GM12874 (cell line): Measurements from ENCODE around the gene BCL7A.

Source experiments
- TF ChIP-seq, protein P1 (sequence below): IDR thresholded peaks from 2 replicates; pipeline ENCODE4 v1.5.1; 2011; ENCODE audit warnings: low read depth, mild to moderate bottlenecking, control low read depth, low read length, moderate library complexity; ENCODE audit not compliant: insufficient read depth

The BCL7A gene

GRCh38 chr12:122021822-122022392 lies at the start of gene BCL7A:
TSS of gene BCL7A (plus strand) at chr12:122021884. CDS start at chr12:122022092, 208 bp downstream.
- TF ChIP-seq, protein P1, sequence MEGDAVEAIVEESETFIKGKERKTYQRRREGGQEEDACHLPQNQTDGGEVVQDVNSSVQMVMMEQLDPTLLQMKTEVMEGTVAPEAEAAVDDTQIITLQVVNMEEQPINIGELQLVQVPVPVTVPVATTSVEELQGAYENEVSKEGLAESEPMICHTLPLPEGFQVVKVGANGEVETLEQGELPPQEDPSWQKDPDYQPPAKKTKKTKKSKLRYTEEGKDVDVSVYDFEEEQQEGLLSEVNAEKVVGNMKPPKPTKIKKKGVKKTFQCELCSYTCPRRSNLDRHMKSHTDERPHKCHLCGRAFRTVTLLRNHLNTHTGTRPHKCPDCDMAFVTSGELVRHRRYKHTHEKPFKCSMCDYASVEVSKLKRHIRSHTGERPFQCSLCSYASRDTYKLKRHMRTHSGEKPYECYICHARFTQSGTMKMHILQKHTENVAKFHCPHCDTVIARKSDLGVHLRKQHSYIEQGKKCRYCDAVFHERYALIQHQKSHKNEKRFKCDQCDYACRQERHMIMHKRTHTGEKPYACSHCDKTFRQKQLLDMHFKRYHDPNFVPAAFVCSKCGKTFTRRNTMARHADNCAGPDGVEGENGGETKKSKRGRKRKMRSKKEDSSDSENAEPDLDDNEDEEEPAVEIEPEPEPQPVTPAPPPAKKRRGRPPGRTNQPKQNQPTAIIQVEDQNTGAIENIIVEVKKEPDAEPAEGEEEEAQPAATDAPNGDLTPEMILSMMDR: no peak

GRCh38 chr12:121974026-121974985 lies 47.4 kb upstream of the BCL7A start:
- TF ChIP-seq, protein P1: no peak

GRCh38 chr12:121975021-121975420 lies 46.7 kb upstream of the BCL7A start:
- TF ChIP-seq, protein P1: no peak

- TF ChIP-seq, protein P1: no peak
Observed at GRCh38 chr12:121976950-121977349, 44.7 kb upstream of the BCL7A start.

DNA sequence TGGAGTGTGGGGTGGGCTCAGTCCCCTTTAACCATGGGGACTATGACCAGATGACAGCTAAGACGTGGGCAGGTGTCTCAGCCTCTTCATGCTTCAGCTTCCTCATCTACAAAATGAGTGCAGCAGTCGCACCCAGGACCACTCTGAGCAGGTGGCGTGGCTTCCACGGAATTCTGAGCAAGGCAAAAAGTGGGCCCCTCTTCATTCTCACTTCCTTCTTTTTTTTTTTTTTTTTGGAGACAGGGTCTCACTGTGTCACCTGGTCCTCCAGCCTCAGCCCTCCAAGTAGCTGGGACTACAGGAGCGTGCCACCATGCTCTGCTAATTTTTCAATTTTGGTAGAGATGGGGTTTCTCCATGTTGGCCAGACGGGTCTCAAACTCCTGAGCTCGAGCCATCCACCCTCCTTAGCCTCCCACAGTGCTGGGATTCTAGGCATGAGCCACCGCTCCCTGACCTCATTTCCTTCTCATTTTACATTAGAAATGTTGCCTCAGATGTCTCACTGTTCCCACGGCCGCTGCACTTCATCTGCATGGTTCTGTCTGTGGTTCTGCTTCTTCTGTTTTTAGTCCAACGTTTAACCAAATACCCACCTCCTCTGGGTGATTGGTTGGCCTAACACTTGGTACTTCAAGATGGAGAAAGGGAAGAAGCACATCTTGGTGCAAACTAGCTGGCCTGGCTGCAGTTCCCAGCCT lies 41.3 kb upstream of the BCL7A start:
- TF ChIP-seq, protein P1: no peak

GRCh38 chr12:121980892-121981272 lies 40.8 kb upstream of the BCL7A start:
- TF ChIP-seq, protein P1: no peak

DNA sequence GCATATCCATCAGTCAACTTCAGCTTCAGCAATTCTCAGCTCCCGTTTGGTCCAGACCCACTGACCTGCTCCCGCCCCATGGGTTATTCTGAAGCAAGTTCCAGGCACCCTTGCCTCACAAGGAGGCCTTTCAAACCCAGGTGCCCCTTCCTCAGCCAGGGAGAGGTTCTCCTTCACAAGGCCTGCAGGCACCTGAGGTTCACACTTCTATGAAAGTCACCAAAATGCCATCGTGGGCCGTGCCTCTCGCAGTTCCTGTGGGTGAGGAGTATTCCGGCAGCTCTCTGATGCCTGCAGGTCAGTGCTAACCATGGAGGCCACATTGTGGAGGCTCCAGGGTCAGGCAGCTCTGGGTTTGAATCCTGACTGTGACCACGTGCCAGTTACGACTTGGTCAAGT lies 40.2 kb upstream of the BCL7A start:
- TF ChIP-seq, protein P1: no peak
